PC-9 (cell line): Measurements from ENCODE around the gene SHISAL2A. TPM values are rescaled to one million over a fixed set of nuclear protein-coding genes. Genes with fewer than 3 reads are reported as not detected.

Source experiments
- BruUV-seq: library from RNA; stranded (reverse); fragments of 400-500 nt; replicated peaks from 2 replicates; lab custom pipeline; 2021; lab: Mats Ljungman, UMichigan
- CTCF ChIA-PET: fragments of 300-600 bp; sonication (Branson Sonifier 250); formaldehyde crosslinking; loops from one replicate; lab custom pipeline; 2022; ENCODE audit warnings: antibody characterized with exemption; lab: Charles Lee
- POLR2A ChIA-PET: fragments of 300-600 bp; sonication (Branson Sonifier 250); formaldehyde crosslinking; loops from one replicate; lab custom pipeline; 2022; ENCODE audit warnings: antibody characterized with exemption; ENCODE audit not compliant: unreplicated experiment; lab: Charles Lee
- DNase-seq, 2 experiments: peaks; one replicate each; pipeline versions ENCODE4 v3.0.0 to v3.0.0-alpha.2; 2015 to 2022; ENCODE audit warnings: mixed read lengths in 1 of 2
- H2AFZ ChIP-seq: fragments of 200-600 bp; sonication (generic); 2 replicates; pipeline ENCODE4 v1.8.1; 2017; ENCODE audit warnings: antibody characterized with exemption
- H3F3A ChIP-seq: fragments of 200-600 bp; sonication (generic); 2 replicates; pipeline ENCODE4 v1.8.1; 2017; ENCODE audit warnings: antibody characterized with exemption, mild to moderate bottlenecking, low read depth; ENCODE audit not compliant: insufficient read depth
- H3K27ac ChIP-seq: fragments of 200-600 bp; sonication (generic); 2 replicates; pipeline ENCODE4 v1.6.1; 2016; ENCODE audit warnings: mixed run types
- H3K27me3 ChIP-seq: fragments of 200-600 bp; sonication (generic); 2 replicates; pipeline ENCODE4 v1.6.1; 2016; ENCODE audit warnings: low read depth, mixed run types; ENCODE audit not compliant: insufficient read depth
- H3K36me3 ChIP-seq: fragments of 200-600 bp; sonication (generic); 2 replicates; pipeline ENCODE4 v1.6.1; 2016; ENCODE audit warnings: low read depth, mixed run types
- H3K4me1 ChIP-seq: fragments of 200-600 bp; sonication (generic); replicated peaks from 2 replicates; pipeline ENCODE4 v1.6.1; 2016; ENCODE audit warnings: mixed run types; ENCODE audit not compliant: insufficient read depth
- H3K4me2 ChIP-seq: fragments of 200-600 bp; sonication (generic); 2 replicates; pipeline ENCODE4 v1.6.1; 2017; ENCODE audit warnings: mixed run types
- H3K4me3 ChIP-seq: fragments of 200-600 bp; sonication (generic); 2 replicates; pipeline ENCODE4 v1.6.1; 2016; ENCODE audit warnings: mixed run types
- H3K79me2 ChIP-seq: fragments of 200-600 bp; sonication (generic); 2 replicates; pipeline ENCODE4 v1.6.1; 2017; ENCODE audit warnings: low read depth, mixed run types
- H3K9me2 ChIP-seq: fragments of 200-600 bp; sonication (generic); 2 replicates; pipeline ENCODE4 v1.8.1; 2017; ENCODE audit warnings: mild to moderate bottlenecking; ENCODE audit not compliant: insufficient read depth
- H3K9me3 ChIP-seq: fragments of 200-600 bp; sonication (generic); 2 replicates; pipeline ENCODE4 v1.8.1; 2016; ENCODE audit warnings: low read depth; ENCODE audit not compliant: insufficient read depth
- H4K20me1 ChIP-seq: fragments of 200-600 bp; sonication (generic); 2 replicates; pipeline ENCODE4 v1.8.1; 2017; ENCODE audit not compliant: insufficient read depth
- CTCF ChIP-seq: fragments of 200-600 bp; sonication (generic); conservative IDR thresholded peaks from 2 replicates; pipeline ENCODE4 v1.6.1; 2017; ENCODE audit warnings: mixed run types, antibody characterized with exemption, mild to moderate bottlenecking, moderate library complexity
- EZH2 ChIP-seq: fragments of 200-600 bp; sonication (generic); IDR thresholded peaks from 2 replicates; pipeline ENCODE4 v1.8.0; 2017; ENCODE audit warnings: antibody characterized with exemption, low read depth
- intact Hi-C: fragments of 100-400 bp; cut with micrococcal nuclease; formaldehyde crosslinking; loops from one replicate; pipeline ENCODE4 v1.10.0; 2022; ENCODE audit not compliant: unreplicated experiment
- total RNA-seq: library from RNA; stranded (reverse); gene quantifications from 2 replicates; pipeline ENCODE4 v1.2.3, GENCODE V29; 2021

The SHISAL2A gene
- total RNA-seq, 1 experiment from 2014 or later: not detected

GRCh38 chr1:52593495-52593894, 39.5 kb upstream of the SHISAL2A start:
- Histone ChIP-seq H3K27me3 (no peaks in the 10 kb centered on the region), H3K9me3 (no peaks in the 10 kb centered on the region), H3K4me2 (no peak overlapping the region), H3K4me3 (no peak overlapping the region), H3K27ac (no peak overlapping the region), H3K9me2 (no peaks in the 10 kb centered on the region), H4K20me1 (no peaks in the 10 kb centered on the region), H3K36me3 (no peaks in the 10 kb centered on the region), H3K79me2 (no peaks in the 10 kb centered on the region), H3F3A (no peaks in the 10 kb centered on the region), H2AFZ (no peak overlapping the region), H3K4me1 (no peaks in the 10 kb centered on the region)
- ChIA-PET POLR2A (no interaction called here), CTCF (interaction anchor here (0.5 kb wide), 1 partner anchor 495 kb away, joined by 3 read pairs; no protein-coding TSS in a partner anchor)
- DNase-seq: no peak
- intact Hi-C loops: no loop called here
- no peak for TF ChIP-seq CTCF
- TF ChIP-seq EZH2: no peak
- BruUV-seq: no TSS peak

GRCh38 chr1:52595061-52595460, 37.9 kb upstream of the SHISAL2A start:
- Histone ChIP-seq H3F3A (no peaks in the 10 kb centered on the region), H3K36me3 (no peaks in the 10 kb centered on the region), H3K9me3 (no peaks in the 10 kb centered on the region), H3K4me3 (no peak overlapping the region), H3K4me1 (no peaks in the 10 kb centered on the region), H3K4me2 (no peak overlapping the region), H3K27ac (no peak overlapping the region), H4K20me1 (no peaks in the 10 kb centered on the region), H3K79me2 (no peaks in the 10 kb centered on the region), H3K9me2 (no peaks in the 10 kb centered on the region), H3K27me3 (no peaks in the 10 kb centered on the region), H2AFZ (no peak overlapping the region)
- ChIA-PET CTCF (no interaction called here), POLR2A (no interaction called here)
- intact Hi-C loops: no loop called here
- no peak for TF ChIP-seq EZH2
- no peak for TF ChIP-seq CTCF
- DNase-seq: no peak
- no TSS peak for BruUV-seq

- H3K9me3 ChIP-seq: no peaks in the 10 kb centered on the region
- no peak overlapping the region for H3K27ac ChIP-seq
- H2AFZ ChIP-seq: no peak overlapping the region
- ChIA-PET CTCF (no interaction called here), POLR2A (no interaction called here)
- H3K4me1 ChIP-seq: no peaks in the 10 kb centered on the region
- H3K9me2 ChIP-seq: no peaks in the 10 kb centered on the region
- no peak overlapping the region for H3K4me2 ChIP-seq
- H4K20me1 ChIP-seq: no peaks in the 10 kb centered on the region
- no peak for DNase-seq
- no peaks in the 10 kb centered on the region for H3F3A ChIP-seq
- H3K4me3 ChIP-seq: no peak overlapping the region
- no TSS peak for BruUV-seq
- no peaks in the 10 kb centered on the region for H3K79me2 ChIP-seq
- TF ChIP-seq CTCF (no peak), EZH2 (no peak)
- no peaks in the 10 kb centered on the region for H3K36me3 ChIP-seq
- intact Hi-C loops: no loop called here
- H3K27me3 ChIP-seq: no peaks in the 10 kb centered on the region
Observed at GRCh38 chr1:52597912-52598311, 35.1 kb upstream of the SHISAL2A start.
